ENCODE data around the gene SORBS1. TPM values are rescaled to one million over a fixed set of nuclear protein-coding genes. Genes with fewer than 3 reads are reported as not detected.

SORBS1 gene
- total RNA-seq, 1 experiment from 2014 or later: 39.9 TPM

- no peak overlapping the region for H3K4me3 Mint-ChIP-seq
- ChIA-PET POLR2A (no interaction called here), CTCF (no interaction called here)
- no peaks in the 10 kb centered on the region for H3K27me3 Mint-ChIP-seq (ENCODE audit: low read depth)
- peaks cover 8% of the 10 kb centered on the region for H3K36me3 Mint-ChIP-seq
- no peak overlapping the region for H3K27ac Mint-ChIP-seq
- H3K4me1 Mint-ChIP-seq: peaks cover 6% of the 10 kb centered on the region
- TF ChIP-seq STAT6 (CRISPR knock-in tag; conservative IDR thresholded peaks at IDR 0.05; ENCODE audit: low read depth): no peak
- TF ChIP-seq ARID4B (CRISPR knock-in tag; IDR thresholded peaks at IDR 0.05; ENCODE audit: borderline replicate concordance): no peak
- no peak for TF ChIP-seq ZNF263 (CRISPR knock-in tag; IDR thresholded peaks at IDR 0.05; ENCODE audit: low read depth)
- no peak for TF ChIP-seq IRF1 (CRISPR knock-in tag; IDR thresholded peaks at IDR 0.05)
- no peak for TF ChIP-seq HMGA2 (CRISPR knock-in tag; IDR thresholded peaks at IDR 0.05)
- TF ChIP-seq CREM (CRISPR knock-in tag; IDR thresholded peaks at IDR 0.05): no peak
- no peak for TF ChIP-seq E2F1 (CRISPR knock-in tag; IDR thresholded peaks at IDR 0.05)
- no peak for TF ChIP-seq RELA (CRISPR knock-in tag; IDR thresholded peaks at IDR 0.05; ENCODE audit: borderline replicate concordance)
- no peak for TF ChIP-seq PREB (CRISPR knock-in tag; IDR thresholded peaks at IDR 0.05; ENCODE audit: borderline replicate concordance)
- TF ChIP-seq FOXP4 (CRISPR knock-in tag; IDR thresholded peaks at IDR 0.05): no peak
- no peak for TF ChIP-seq MLX (CRISPR knock-in tag; IDR thresholded peaks at IDR 0.05)
- TF ChIP-seq ZNF532 (CRISPR knock-in tag; IDR thresholded peaks at IDR 0.05; ENCODE audit: borderline replicate concordance): no peak
- TF ChIP-seq USF1 (CRISPR knock-in tag; IDR thresholded peaks at IDR 0.05): no peak
- TF ChIP-seq FOXP1 (CRISPR knock-in tag; IDR thresholded peaks at IDR 0.05; ENCODE audit: borderline replicate concordance): no peak
- no peak for TF ChIP-seq ZBTB21 (CRISPR knock-in tag; IDR thresholded peaks at IDR 0.05; ENCODE audit: borderline replicate concordance)
- H3K9me3 Mint-ChIP-seq: no peaks in the 10 kb centered on the region
- DNase-seq (ENCODE audit: low spot score): no peak
- ATAC-seq: no peak
These were observed 234.8 kb downstream of the SORBS1 start for GRCh38 chr10:95326396-95326795.

Data from WTC11 (cell line).